ENCODE data around the gene SLC35B2.
A peak's percentile ranks its signal among the peaks of the same experiment; 100 is the strongest.

Gene SLC35B2

DNA sequence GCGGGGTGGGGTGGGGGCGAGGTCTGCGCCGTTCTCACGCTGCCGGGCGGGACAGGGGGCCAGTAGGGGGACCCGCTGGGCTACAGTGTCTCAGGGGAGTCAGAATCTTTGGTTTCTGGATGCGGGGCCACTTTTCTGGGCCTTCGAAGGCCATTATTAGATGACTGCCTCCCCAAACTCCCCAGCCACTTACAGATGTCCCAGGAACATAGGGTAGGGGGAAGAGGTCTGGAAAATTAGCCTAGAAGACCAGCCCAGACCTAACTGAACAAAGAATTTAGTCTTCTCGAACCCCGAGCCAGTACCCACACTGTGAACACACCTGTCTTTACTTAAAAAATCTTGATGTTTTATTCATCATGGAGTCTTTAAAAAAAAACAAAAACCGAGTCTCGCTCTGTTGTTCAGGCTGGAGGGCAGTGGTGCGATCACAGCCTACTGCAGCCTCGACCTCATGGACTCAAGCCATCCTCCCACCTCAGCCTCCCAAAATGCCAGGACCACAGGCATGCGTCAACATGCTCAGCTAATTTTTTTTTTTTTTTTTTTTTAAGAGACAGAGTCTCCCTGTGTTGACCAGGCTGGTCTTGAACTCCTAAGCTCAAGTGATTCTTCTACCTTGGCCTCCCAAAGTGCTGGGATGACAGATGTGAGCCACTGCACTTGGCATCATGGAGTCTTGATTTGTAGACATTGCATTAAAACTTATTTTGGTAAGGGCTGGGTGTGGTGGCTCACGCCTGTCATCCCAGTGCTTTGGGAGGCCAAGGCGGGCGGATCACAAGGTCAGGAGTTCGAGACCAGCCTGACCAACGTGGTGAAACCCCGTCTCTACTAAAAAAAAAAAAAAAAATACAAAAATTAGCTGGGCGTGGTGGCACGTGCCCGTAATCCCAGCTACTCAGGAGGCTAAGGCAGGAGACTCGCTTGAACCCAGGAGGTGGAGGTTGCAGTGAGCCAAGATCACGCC, 37.2 kb downstream of the SLC35B2 start:
- DNase-seq = no peak

DNA sequence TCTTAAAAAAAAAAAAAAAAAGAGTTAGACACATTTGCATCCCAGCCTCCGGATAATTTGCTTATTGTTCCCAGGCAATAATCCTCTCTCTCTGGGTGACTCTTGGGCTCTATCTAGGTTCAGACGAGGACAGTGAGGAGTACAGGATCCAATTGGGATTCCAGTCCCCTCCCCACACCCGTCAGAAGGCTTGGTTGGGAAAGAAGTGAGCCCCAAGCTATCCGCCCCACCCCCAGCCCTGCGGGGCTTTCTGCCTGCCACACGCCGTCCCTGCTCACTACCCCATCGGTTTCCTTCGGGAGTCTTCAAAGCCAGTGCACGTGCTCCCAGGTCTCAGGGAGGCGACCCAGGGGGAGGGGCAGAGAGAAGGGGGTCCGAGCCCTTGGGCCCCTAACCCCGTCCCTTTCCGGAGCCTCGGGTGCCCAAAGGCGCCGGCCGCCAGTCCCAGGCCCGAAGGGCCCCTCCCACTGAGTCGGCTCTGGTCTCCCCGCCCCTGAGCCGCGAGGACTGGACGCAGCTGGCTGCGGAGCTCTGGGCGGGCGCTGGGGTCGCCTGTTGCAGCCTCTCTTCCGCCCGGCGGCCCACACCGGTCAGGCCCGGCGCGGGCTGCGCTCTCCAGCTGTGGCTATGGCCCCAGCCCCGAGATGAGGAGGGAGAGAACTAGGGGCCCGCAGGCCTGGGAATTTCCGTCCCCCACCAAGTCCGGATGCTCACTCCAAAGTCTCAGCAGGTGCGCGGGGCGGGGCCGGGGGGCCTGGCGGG, 38.1 kb downstream of the SLC35B2 start:
- peak; percentile 45 for DNase-seq

DNA sequence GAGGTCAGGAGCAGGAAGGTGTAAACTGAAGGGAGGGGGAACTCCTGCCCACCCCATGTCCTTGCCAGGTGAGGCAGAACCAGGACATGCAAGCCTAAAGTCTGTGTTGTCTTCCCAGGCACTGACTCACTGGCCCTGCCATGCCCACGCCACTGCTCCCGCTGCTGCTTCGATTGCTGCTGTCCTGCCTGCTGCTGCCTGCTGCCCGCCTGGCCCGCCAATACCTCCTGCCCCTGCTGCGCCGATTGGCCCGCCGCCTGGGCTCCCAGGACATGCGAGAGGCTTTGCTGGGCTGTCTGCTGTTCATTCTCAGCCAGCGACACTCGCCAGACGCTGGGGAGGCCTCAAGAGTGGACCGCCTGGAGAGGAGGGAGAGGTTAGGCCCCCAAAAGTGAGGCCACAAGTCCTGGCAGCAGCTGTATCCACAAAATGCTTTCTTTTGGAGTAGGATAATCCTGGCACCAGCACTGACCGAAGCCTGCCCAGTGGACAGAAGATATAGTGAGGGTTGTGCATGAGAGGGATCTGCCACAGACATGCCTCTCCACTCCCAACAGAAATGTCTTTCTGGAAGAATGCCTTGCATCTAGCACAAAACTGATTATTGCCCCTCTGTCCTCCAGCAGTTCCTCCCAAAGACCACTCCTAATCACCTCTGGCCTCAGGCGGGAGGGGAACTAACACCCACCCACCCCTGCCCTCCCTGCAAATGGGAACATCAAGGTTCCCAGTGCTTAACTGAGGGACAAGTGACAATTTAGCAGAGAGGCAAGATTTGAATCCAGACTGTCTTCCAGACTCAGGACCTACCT, 39.8 kb downstream of the SLC35B2 start:
- no peak for DNase-seq

DNA sequence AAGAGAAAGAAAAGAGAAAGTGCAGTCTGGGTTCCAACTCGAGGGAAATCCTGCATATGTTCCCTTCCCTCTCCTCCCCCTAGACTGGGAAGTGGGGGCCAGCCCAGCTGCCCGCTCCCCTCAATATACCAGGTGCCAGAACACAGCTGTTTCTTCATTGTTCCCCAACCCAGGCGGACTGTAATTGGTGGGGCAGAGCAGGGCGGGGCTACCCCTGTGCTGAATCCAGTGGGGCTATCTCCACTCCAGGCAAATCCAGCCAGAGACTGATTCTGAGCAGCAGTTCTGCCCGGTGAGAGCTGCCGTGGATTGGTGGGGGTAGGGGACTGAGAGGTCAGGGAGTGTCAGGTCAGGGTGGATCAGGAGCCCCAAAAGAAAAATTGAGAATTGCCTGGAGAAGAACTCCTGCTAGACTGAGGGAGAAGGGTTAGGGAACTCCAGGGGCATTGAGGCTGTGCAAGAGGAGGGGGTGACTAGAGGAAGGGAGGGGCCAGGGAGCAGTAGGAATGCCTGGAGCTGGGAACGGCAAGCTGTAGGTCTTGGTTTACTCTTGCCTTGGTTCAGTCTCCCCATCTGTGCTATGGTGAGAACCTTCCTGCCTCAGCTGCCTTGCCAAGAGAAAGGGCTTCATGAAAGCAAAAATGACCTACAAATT, 40.5 kb downstream of the SLC35B2 start, which contains the start of gene MYMX:
Gene MYMX, plus strand, starts transcription at position 250 of the 655 bp plus-strand sequence. CDS start 546 bp downstream, outside the sequence.
- no peak for DNase-seq

DNA sequence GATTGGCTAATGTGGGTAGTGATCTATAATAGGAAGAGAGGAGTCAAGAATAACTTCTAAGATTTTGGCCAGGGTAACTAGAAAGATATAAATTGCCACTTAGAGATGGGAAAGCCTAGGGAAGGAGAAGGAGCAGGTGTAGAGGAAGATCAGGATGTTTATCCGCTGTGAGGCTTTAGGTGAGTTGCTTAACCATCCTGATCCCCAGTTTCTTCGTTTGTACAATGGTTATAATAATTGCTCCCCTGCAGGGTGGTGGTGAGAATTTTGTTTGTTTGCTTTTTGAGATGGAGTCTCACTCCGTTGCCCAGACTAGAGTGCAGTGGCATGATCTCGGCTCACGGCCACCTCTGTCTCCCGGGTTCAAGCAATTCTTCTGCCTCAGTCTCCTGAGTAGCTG, 43.0 kb downstream of the SLC35B2 start:
- DNase-seq = no peak

DNA sequence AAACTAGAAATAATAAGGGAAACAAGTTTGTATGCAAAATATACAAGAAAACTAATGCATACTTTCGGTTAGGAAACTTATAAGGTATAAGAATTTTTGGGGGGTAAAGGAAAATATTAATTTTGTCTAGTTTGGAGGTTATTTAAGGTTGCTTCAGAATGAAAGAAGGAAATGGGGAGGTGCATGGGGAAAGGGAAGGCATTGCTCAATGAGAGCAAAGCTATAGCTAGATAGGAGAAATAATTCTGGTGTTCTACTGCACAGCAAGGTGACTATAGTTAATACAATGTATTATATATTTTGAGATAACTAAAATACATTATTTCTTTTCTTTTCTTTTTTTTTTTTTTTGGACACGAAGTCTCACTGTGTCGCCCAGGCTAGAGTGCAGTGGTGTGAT, 46.0 kb downstream of the SLC35B2 start:
- DNase-seq = no peak

DNA sequence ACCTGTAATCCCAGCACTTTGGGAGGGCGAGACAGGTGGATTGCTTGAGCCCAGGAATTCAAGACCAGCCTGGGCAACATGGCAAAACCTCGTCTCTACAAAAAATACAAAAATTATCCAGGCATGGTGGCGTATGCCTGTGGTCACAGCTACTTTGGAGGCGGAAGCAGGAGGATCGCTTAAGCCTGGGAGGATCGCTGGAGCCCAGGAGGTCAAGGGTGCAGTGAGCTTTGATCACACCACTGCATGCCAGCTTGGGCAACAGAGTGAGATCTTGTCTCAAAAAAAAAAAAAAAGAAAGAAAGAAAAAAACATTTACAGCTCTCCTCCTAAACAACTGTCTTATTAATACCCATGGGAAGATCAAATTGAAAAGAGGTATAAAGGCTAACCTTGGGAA, 49.4 kb downstream of the SLC35B2 start:
- no peak for DNase-seq

All from NCI-H1436 (cell line).